SK-N-SH (cell line): ENCODE data around the gene KLHL22. TPM values are rescaled to one million over a fixed set of nuclear protein-coding genes. Genes with fewer than 3 reads are reported as not detected.

Experiments used
- CTCF ChIA-PET: fragments of 300-600, 350-600 bp; formaldehyde crosslinking; extraction: SDS; loops from one replicate; lab custom pipeline; 2021; lab: Yijun Ruan, JAX
- POLR2A ChIA-PET: fragments of 350-600 bp; sonication (Branson Sonifier 250); formaldehyde crosslinking; extraction: SDS; loops from one replicate; lab custom pipeline; 2020; ENCODE audit warnings: antibody characterized with exemption, inconsistent platforms; lab: Yijun Ruan, JAX
- DNase-seq: peaks from one replicate; pipeline ENCODE4 v3.0.0; 2012
- H2AFZ ChIP-seq: fragments of 200-600 bp; sonication (generic); 2 replicates; pipeline ENCODE4 v1.8.1; 2016; ENCODE audit warnings: antibody characterized with exemption, mild to moderate bottlenecking, low read depth
- H3F3A ChIP-seq: fragments of 200-600 bp; sonication (generic); replicated peaks from 2 replicates; pipeline ENCODE3; 2016; ENCODE audit warnings: antibody characterized with exemption, mild to moderate bottlenecking; ENCODE audit not compliant: insufficient read depth
- H3K27ac ChIP-seq, 2 experiments: fragments of 200-500 bp in 1 of 2; fragments of 200-600 bp in 1 of 2; sonication (Bioruptor generic) in 1 of 2; sonication (generic), shearing (Covaris generic) in 1 of 2; 2 replicates each; pipeline versions ENCODE4 v1.5.1 to v1.6.1; 2014 to 2016; ENCODE audit warnings: low read depth in 2 of 2, inconsistent platforms in 1 of 2, low read length in 1 of 2, mild to moderate bottlenecking in 1 of 2, mixed read lengths in 1 of 2
- H3K27me3 ChIP-seq: fragments of 200-600 bp; sonication (generic), shearing (Covaris generic); 2 replicates; pipeline ENCODE4 v1.6.1; 2016; ENCODE audit warnings: mixed run types; ENCODE audit not compliant: insufficient read depth
- H3K36me3 ChIP-seq, 2 experiments: fragments of 200-500 bp in 1 of 2; fragments of 200-600 bp in 1 of 2; sonication (Bioruptor generic) in 1 of 2; sonication (generic) in 1 of 2; replicated peaks in 1 of 2; 2 replicates each; pipeline versions ENCODE3 to v1.5.1; 2014 to 2016; ENCODE audit warnings: low read length in 1 of 2, mild to moderate bottlenecking in 1 of 2; ENCODE audit not compliant: insufficient read depth in 2 of 2, control insufficient read depth in 1 of 2
- H3K4me1 ChIP-seq, 2 experiments: fragments of 200-500 bp in 1 of 2; fragments of 200-600 bp in 1 of 2; sonication (Bioruptor generic) in 1 of 2; sonication (generic), shearing (Covaris generic) in 1 of 2; 2 replicates each; pipeline versions ENCODE4 v1.5.1 to v1.6.1; 2014 to 2016; ENCODE audit warnings: low read depth in 1 of 2, low read length in 1 of 2, mixed run types in 1 of 2; ENCODE audit not compliant: insufficient read depth in 2 of 2, control insufficient read depth in 1 of 2
- H3K4me2 ChIP-seq: fragments of 200-600 bp; sonication (generic), shearing (Covaris generic); 2 replicates; pipeline ENCODE4 v1.6.1; 2017; ENCODE audit warnings: mixed run types
- H3K4me3 ChIP-seq, 2 experiments: fragments of 200-500 bp in 1 of 2; fragments of 200-600 bp in 1 of 2; sonication (Bioruptor generic) in 1 of 2; sonication (generic), shearing (Covaris generic) in 1 of 2; 2 replicates each; pipeline versions ENCODE4 v1.5.1 to v1.8.1; 2014 to 2016; ENCODE audit warnings: low read depth in 2 of 2, inconsistent platforms in 1 of 2, low read length in 1 of 2, mild to moderate bottlenecking in 1 of 2, mixed read lengths in 1 of 2, moderate library complexity in 1 of 2
- H3K79me2 ChIP-seq: fragments of 200-600 bp; sonication (generic); 2 replicates; pipeline ENCODE4 v1.8.1; 2017; ENCODE audit warnings: mild to moderate bottlenecking; ENCODE audit not compliant: insufficient read depth
- H3K9ac ChIP-seq: fragments of 200-600 bp; sonication (generic); 2 replicates; pipeline ENCODE4 v1.6.1; 2017; ENCODE audit warnings: mixed run types
- H3K9me2 ChIP-seq: fragments of 200-600 bp; sonication (generic); 2 replicates; pipeline ENCODE4 v1.6.1; 2017; ENCODE audit warnings: mixed run types
- H3K9me3 ChIP-seq: fragments of 200-600 bp; sonication (generic); 2 replicates; pipeline ENCODE4 v1.6.1; 2017; ENCODE audit warnings: mixed run types, mild to moderate bottlenecking, moderate library complexity
- H4K20me1 ChIP-seq: fragments of 200-600 bp; sonication (generic); 2 replicates; pipeline ENCODE4 v1.6.1; 2017; ENCODE audit warnings: mild to moderate bottlenecking, mixed run types; ENCODE audit not compliant: insufficient read depth
- CHD2 ChIP-seq: fragments of 150-350 bp; IDR thresholded peaks from 2 replicates; pipeline ENCODE4 v1.6.1; 2018; ENCODE audit warnings: low read length; ENCODE audit not compliant: partially characterized antibody
- EZH2phosphoT487 ChIP-seq: fragments of 200-600 bp; sonication (generic); IDR thresholded peaks from 2 replicates; pipeline ENCODE4 v1.6.1; 2017; ENCODE audit warnings: low read depth, mixed run types, mild to moderate bottlenecking, antibody characterized with exemption, moderate library complexity, borderline replicate concordance
- FOXJ3 ChIP-seq: sonication (generic); formaldehyde crosslinking; IDR thresholded peaks from 2 replicates; pipeline ENCODE4 v1.5.1; 2020; ENCODE audit warnings: mild to moderate bottlenecking, missing genetic modification reagents
- GATA2 ChIP-seq: sonication (generic); formaldehyde crosslinking; IDR thresholded peaks from 2 replicates; pipeline ENCODE4 v1.5.0; 2020; ENCODE audit warnings: mild to moderate bottlenecking, missing genetic modification reagents
- MAX ChIP-seq: IDR thresholded peaks from 2 replicates; pipeline ENCODE4 v1.4.0; 2012; ENCODE audit warnings: low read depth
- MEF2A ChIP-seq: IDR thresholded peaks from 2 replicates; pipeline ENCODE4 v1.4.0; 2012; ENCODE audit warnings: low read depth, borderline replicate concordance
- MXI1 ChIP-seq: IDR thresholded peaks from 2 replicates; pipeline ENCODE4 v1.6.1; 2012; ENCODE audit warnings: mild to moderate bottlenecking, low read depth, low read length, improper control_type of control experiment
- NRF1 ChIP-seq: IDR thresholded peaks from 2 replicates; pipeline ENCODE4 v1.6.1; 2012; ENCODE audit warnings: low read depth, mild to moderate bottlenecking, low read length
- PBX3 ChIP-seq: IDR thresholded peaks from 2 replicates; pipeline ENCODE4; 2012
- RAD21 ChIP-seq: IDR thresholded peaks from 2 replicates; pipeline ENCODE4 v1.6.1; 2012; ENCODE audit warnings: mild to moderate bottlenecking, low read length
- RFX5 ChIP-seq: IDR thresholded peaks from 2 replicates; pipeline ENCODE4 v1.6.1; 2012; ENCODE audit warnings: mild to moderate bottlenecking, improper control_type of control experiment, low read length
- RXRA ChIP-seq: IDR thresholded peaks from 2 replicates; pipeline ENCODE4 v1.4.0; 2012; ENCODE audit warnings: low read depth, mild to moderate bottlenecking, borderline replicate concordance
- SMC3 ChIP-seq: IDR thresholded peaks from 2 replicates; pipeline ENCODE4 v1.6.1; 2012; ENCODE audit warnings: low read depth, low read length, improper control_type of control experiment
- TCF12 ChIP-seq: IDR thresholded peaks from 2 replicates; pipeline ENCODE4 v1.4.0; 2012
- TEAD4 ChIP-seq: IDR thresholded peaks from 2 replicates; pipeline ENCODE4 v1.4.0; 2012; ENCODE audit warnings: mild to moderate bottlenecking, borderline replicate concordance; ENCODE audit not compliant: insufficient read depth
- USF1 ChIP-seq: IDR thresholded peaks from 2 replicates; pipeline ENCODE4 v1.4.0; 2012; ENCODE audit warnings: low read depth, borderline replicate concordance
- YY1 ChIP-seq: IDR thresholded peaks from 2 replicates; pipeline ENCODE4 v1.4.0; 2012; ENCODE audit warnings: low read depth, mild to moderate bottlenecking
- ZBTB33 ChIP-seq: IDR thresholded peaks from 2 replicates; pipeline ENCODE4 v1.4.0; 2012; ENCODE audit warnings: low read depth, borderline replicate concordance
- WGBS: methylation state at CpG from one replicate; pipeline ENCODE4 v1.1.6; 2017; ENCODE audit warnings: low lambda C conversion rate; 5-methylcytosine and 5-hydroxymethylcytosine counted together
- polyA plus RNA-seq, 3 experiments: library from polyadenylated mRNA; depleted of rRNA; stranded (reverse); fragments of >200 nt; gene quantifications; 2 replicates each; pipeline ENCODE4 v1.2.3, GENCODE V29; 2012

Gene KLHL22
- polyA plus RNA-seq, 1 of the 3 experiments (the other 2 are of a cell fraction): 26.5 TPM

GRCh38 chr22:20440637-20441591 lies 54.7 kb downstream of the KLHL22 start:
- Histone ChIP-seq H3K9ac (no peak overlapping the region), H3K27ac (no peak overlapping the region), H3K9me2 (no peaks in the 10 kb centered on the region), H3K79me2 (peaks cover 16% of the 10 kb centered on the region), H3K4me2 (no peak overlapping the region), H3K9me3 (no peaks in the 10 kb centered on the region), H3K4me1 (peaks cover 7 to 14% of the 10 kb centered on the region in 2 experiments; a peak in 2 of 4 replicates), H4K20me1 (peaks cover 2% of the 10 kb centered on the region), H3F3A (peaks cover 7% of the 10 kb centered on the region), H3K4me3 (no peak overlapping the region), H3K27me3 (no peaks in the 10 kb centered on the region), H3K36me3 (peaks cover 5 to 7% of the 10 kb centered on the region in 2 experiments)
- no peak for DNase-seq
- POLR2A ChIA-PET: no interaction called here
- CTCF ChIA-PET: interaction anchor here (0.8 to 4.2 kb wide), 4 partner anchors 13 to 23 kb away, joined by 3 to 21 read pairs (median 6); no protein-coding TSS in a partner anchor
- 76% methylated on average over 5 of the region's 13 CpGs for WGBS
- TF ChIP-seq CHD2 (no peak), MEF2A (no peak), USF1 (no peak), RAD21 (no peak), EZH2phosphoT487 (no peak), RFX5 (no peak), MXI1 (no peak), TEAD4 (no peak), TCF12 (no peak), FOXJ3 (CRISPR knock-in tag) (no peak), NRF1 (no peak), SMC3 (no peak), RXRA (no peak), GATA2 (CRISPR knock-in tag) (no peak), YY1 (no peak), MAX (no peak), PBX3 (no peak), ZBTB33 (no peak)
- TF ChIP-seq, all 33 proteins: peak for 0
- no peak overlapping the region for H2AFZ ChIP-seq
